ENCODE results near the gene INTS13. TPM values are rescaled to one million over a fixed set of nuclear protein-coding genes. Genes with fewer than 3 reads are reported as not detected.

INTS13 gene
- total and polyA plus RNA-seq, 2 donors (not counting 1 experiment from before 2014, with no cell fraction given), result 9.2 to 16.2 TPM

- Histone ChIP-seq H3K27me3 (replicated peaks in 1 of 4; ENCODE audit: control extremely low read depth in 1 of 4, control insufficient read depth in 3 of 4, insufficient read depth in 4 of 4, low read length in 3 of 4) (no peaks in the 10 kb centered on the region), H3K27ac (ENCODE audit: low read length in 2 of 2) (peak overlapping the region in 1 of 2 donors; percentile 40), H3K36me3 (replicated peaks in 1 of 2; ENCODE audit: control extremely low read depth in 1 of 2, control insufficient read depth in 1 of 2, extremely low read depth in 1 of 2, insufficient read depth in 2 of 2, low read length in 1 of 2) (no peaks in the 10 kb centered on the region), H4K20me1 (ENCODE audit: control insufficient read depth, insufficient read depth, low read length, poor library complexity, severe bottlenecking) (no peaks in the 10 kb centered on the region), H3K4me1 (ENCODE audit: control insufficient read depth in 2 of 2, insufficient read depth in 2 of 2, low read length in 2 of 2) (peaks cover 11 to 12% of the 10 kb centered on the region in 2 donors), H3K79me2 (ENCODE audit: control insufficient read depth, insufficient read depth, low read length) (no peaks in the 10 kb centered on the region), H3K4me3 (ENCODE audit: control extremely low read depth in 1 of 5, extremely low read depth in 1 of 5, insufficient read depth in 1 of 5, low read depth in 2 of 5, low read length in 4 of 5) (no peak overlapping the region), H3K9ac (ENCODE audit: low read length) (no peak overlapping the region), H2AFZ (ENCODE audit: insufficient read depth, low read depth, low read length, poor library complexity, severe bottlenecking) (peak overlapping the region; percentile 41), H3K4me2 (replicated peaks; ENCODE audit: low read depth, low read length, poor library complexity, severe bottlenecking) (peak overlapping the region; percentile 31), H3K9me3 (ENCODE audit: control extremely low read depth in 1 of 3, control insufficient read depth in 2 of 3, insufficient read depth in 1 of 3, low read length in 2 of 3) (no peaks in the 10 kb centered on the region)
- WGBS (ENCODE audit: insufficient coverage), result 0% methylated on average over 6 of the region's 6 CpGs
- TF ChIP-seq CTCF (IDR thresholded peaks at IDR 0.05), result no peak
- TF ChIP-seq EZH2 (IDR thresholded peaks at IDR 0.05; ENCODE audit: borderline replicate concordance, insufficient read depth, low read depth, low read length, poor library complexity, severe bottlenecking), result no peak
- POLR2A ChIA-PET, result no interaction called here
- peak overlapping the region; percentile 76 for H3K27ac Mint-ChIP-seq
- H3K9me3 Mint-ChIP-seq (ENCODE audit: insufficient read depth), result no peaks in the 10 kb centered on the region
- peaks cover 21% of the 10 kb centered on the region for H3K4me1 Mint-ChIP-seq
- no peaks in the 10 kb centered on the region for H3K27me3 Mint-ChIP-seq
- peak; percentile 69 for DNase-seq
- H3K4me3 Mint-ChIP-seq, result no peak overlapping the region
- ATAC-seq (ENCODE audit: low read depth), result peak; percentile 89
- CTCF ChIA-PET, result interaction anchor here (0.6 to 1.8 kb wide), 9 partner anchors 8 to 1563 kb away, joined by 3 to 7 read pairs (median 3); partner anchors contain the start of gene ITPR2
- intact Hi-C loops (cut with micrococcal nuclease), result no loop called here
These were observed 59.1 kb downstream of the INTS13 start for GRCh38 chr12:26878661-26879119.

- no peak overlapping the region for H3K4me3 Mint-ChIP-seq
- H3K27me3 Mint-ChIP-seq, result no peaks in the 10 kb centered on the region
- Histone ChIP-seq H3K79me2 (ENCODE audit: control insufficient read depth, insufficient read depth, low read length) (no peaks in the 10 kb centered on the region), H3K4me3 (ENCODE audit: control extremely low read depth in 1 of 5, extremely low read depth in 1 of 5, insufficient read depth in 1 of 5, low read depth in 2 of 5, low read length in 4 of 5) (no peak overlapping the region), H3K27ac (ENCODE audit: low read length in 2 of 2) (no peak overlapping the region), H3K36me3 (replicated peaks in 1 of 2; ENCODE audit: control extremely low read depth in 1 of 2, control insufficient read depth in 1 of 2, extremely low read depth in 1 of 2, insufficient read depth in 2 of 2, low read length in 1 of 2) (no peaks in the 10 kb centered on the region), H3K4me1 (ENCODE audit: control insufficient read depth in 2 of 2, insufficient read depth in 2 of 2, low read length in 2 of 2) (peaks cover 11 to 12% of the 10 kb centered on the region in 2 donors), H3K9me3 (ENCODE audit: control extremely low read depth in 1 of 3, control insufficient read depth in 2 of 3, insufficient read depth in 1 of 3, low read length in 2 of 3) (no peaks in the 10 kb centered on the region), H3K9ac (ENCODE audit: low read length) (no peak overlapping the region), H4K20me1 (ENCODE audit: control insufficient read depth, insufficient read depth, low read length, poor library complexity, severe bottlenecking) (no peaks in the 10 kb centered on the region), H2AFZ (ENCODE audit: insufficient read depth, low read depth, low read length, poor library complexity, severe bottlenecking) (no peak overlapping the region), H3K27me3 (replicated peaks in 1 of 4; ENCODE audit: control extremely low read depth in 1 of 4, control insufficient read depth in 3 of 4, insufficient read depth in 4 of 4, low read length in 3 of 4) (no peaks in the 10 kb centered on the region), H3K4me2 (replicated peaks; ENCODE audit: low read depth, low read length, poor library complexity, severe bottlenecking) (no peak overlapping the region)
- POLR2A ChIA-PET, result no interaction called here
- DNase-seq (no peak), ATAC-seq (ENCODE audit: low read depth) (no peak)
- no peak overlapping the region for H3K27ac Mint-ChIP-seq
- CTCF ChIA-PET, result interaction anchor here (2.8 kb wide), 1 partner anchor 10 kb away, joined by 19 read pairs; no protein-coding TSS in a partner anchor
- no peak for TF ChIP-seq CTCF (IDR thresholded peaks at IDR 0.05)
- no peak for TF ChIP-seq EZH2 (IDR thresholded peaks at IDR 0.05; ENCODE audit: borderline replicate concordance, insufficient read depth, low read depth, low read length, poor library complexity, severe bottlenecking)
- no peaks in the 10 kb centered on the region for H3K9me3 Mint-ChIP-seq (ENCODE audit: insufficient read depth)
- peaks cover 20% of the 10 kb centered on the region for H3K4me1 Mint-ChIP-seq
- 69% methylated on average over 2 of the region's 7 CpGs for WGBS (ENCODE audit: insufficient coverage)
- intact Hi-C loops (cut with micrococcal nuclease), result no loop called here
These were observed 63.1 kb downstream of the INTS13 start for GRCh38 chr12:26874501-26875296.

All from B cell (primary cell).